ENCODE results near the gene CST7.

DNA sequence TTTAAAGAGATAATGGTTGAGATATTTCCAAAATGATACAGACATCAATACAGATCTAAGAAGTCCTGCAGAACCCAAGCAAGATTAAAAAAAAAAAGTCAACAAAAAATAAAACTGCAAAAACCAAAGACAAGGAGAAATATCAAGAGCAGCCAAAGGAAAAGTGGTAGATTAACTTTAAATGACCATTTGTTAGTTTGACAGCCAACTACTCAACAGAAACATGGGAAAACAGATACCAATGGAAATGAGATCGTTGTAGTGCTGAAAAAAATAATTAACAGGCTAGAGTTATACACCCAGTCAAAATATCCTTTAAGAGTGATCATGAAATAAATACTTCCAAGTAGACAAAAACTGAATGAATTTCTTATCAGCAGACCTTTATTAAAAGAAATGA is 53.9 kb downstream of the CST7 start:
- TF ChIP-seq, protein P1, sequence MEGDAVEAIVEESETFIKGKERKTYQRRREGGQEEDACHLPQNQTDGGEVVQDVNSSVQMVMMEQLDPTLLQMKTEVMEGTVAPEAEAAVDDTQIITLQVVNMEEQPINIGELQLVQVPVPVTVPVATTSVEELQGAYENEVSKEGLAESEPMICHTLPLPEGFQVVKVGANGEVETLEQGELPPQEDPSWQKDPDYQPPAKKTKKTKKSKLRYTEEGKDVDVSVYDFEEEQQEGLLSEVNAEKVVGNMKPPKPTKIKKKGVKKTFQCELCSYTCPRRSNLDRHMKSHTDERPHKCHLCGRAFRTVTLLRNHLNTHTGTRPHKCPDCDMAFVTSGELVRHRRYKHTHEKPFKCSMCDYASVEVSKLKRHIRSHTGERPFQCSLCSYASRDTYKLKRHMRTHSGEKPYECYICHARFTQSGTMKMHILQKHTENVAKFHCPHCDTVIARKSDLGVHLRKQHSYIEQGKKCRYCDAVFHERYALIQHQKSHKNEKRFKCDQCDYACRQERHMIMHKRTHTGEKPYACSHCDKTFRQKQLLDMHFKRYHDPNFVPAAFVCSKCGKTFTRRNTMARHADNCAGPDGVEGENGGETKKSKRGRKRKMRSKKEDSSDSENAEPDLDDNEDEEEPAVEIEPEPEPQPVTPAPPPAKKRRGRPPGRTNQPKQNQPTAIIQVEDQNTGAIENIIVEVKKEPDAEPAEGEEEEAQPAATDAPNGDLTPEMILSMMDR (IDR thresholded peaks at IDR 0.05; ENCODE audit: low read length) = no peak
- no peak for TF ChIP-seq EZH2 (IDR thresholded peaks at IDR 0.05; ENCODE audit: borderline replicate concordance, low read length)
